Mucosa of rectum (tissue), 2 donors: ENCODE data around the gene RAVER2.

Source experiments
- H3K27ac ChIP-seq, 2 donors: one replicate each; pipeline ENCODE4 v1.7.0; 2013; ENCODE audit warnings: inconsistent platforms in 2 of 2, low read depth in 2 of 2, low read length in 2 of 2
- H3K27me3 ChIP-seq, 2 donors: one replicate each; pipeline ENCODE4 v1.7.0; 2013; ENCODE audit warnings: low read length in 2 of 2; ENCODE audit not compliant: control insufficient read depth in 2 of 2, insufficient read depth in 2 of 2
- H3K36me3 ChIP-seq, 2 donors: one replicate each; pipeline ENCODE4 v1.7.0; 2013; ENCODE audit warnings: low read length in 2 of 2; ENCODE audit not compliant: control insufficient read depth in 2 of 2, insufficient read depth in 2 of 2
- H3K4me1 ChIP-seq, 2 donors: one replicate each; pipeline ENCODE4 v1.7.0; 2013; ENCODE audit warnings: low read length in 2 of 2, mild to moderate bottlenecking in 1 of 2; ENCODE audit not compliant: control insufficient read depth in 2 of 2, insufficient read depth in 2 of 2
- H3K4me3 ChIP-seq, 2 donors: one replicate each; pipeline ENCODE4 v1.7.0; 2013; ENCODE audit warnings: low read length in 2 of 2
- H3K9ac ChIP-seq, 2 donors: one replicate each; pipeline ENCODE4 v1.7.0; 2013; ENCODE audit warnings: low read length in 2 of 2, low read depth in 1 of 2, mild to moderate bottlenecking in 1 of 2
- H3K9me3 ChIP-seq, 2 donors: one replicate each; pipeline ENCODE4 v1.7.0; 2013; ENCODE audit warnings: low read length in 2 of 2; ENCODE audit not compliant: control insufficient read depth in 2 of 2
- donor health status: healthy.
- donor health status: Normal muscosa, but diverticular disease.

RAVER2 gene

DNA sequence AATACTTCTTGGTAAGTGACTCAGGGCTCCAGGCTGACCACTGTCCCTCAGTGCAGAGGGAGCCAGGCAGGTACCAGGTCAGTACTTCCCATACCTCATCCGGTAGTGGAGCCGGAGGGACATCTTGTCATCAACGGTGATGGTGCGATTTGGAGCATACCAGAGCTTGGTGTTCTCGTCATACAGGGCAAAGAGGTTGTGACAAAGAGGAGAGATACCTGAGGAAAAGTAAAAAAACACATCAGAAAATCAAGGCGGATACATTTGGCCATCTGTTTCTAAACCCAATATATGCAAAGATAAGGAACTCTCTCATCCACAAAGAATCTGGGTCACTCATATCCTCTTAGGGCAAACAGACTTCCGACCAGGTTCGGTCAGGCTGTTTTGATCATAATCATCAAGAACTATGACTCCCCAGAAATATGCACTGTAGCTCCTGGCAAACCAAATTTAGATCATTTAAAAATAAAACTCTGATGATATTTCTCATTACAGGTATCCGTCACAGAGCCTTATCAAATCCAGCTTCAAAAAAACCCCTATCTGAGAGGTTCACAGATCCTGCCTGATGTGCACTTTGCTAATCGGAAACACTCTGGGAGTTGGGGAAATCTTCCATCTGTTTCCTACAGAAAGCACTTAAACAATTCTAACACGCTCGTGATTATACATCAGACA lies 134.2 kb downstream of the RAVER2 start:
- Histone ChIP-seq H3K9ac (no peak overlapping the region), H3K9me3 (no peaks in the 10 kb centered on the region), H3K27me3 (no peaks in the 10 kb centered on the region), H3K27ac (no peak overlapping the region), H3K36me3 (peaks cover 46 to 55% of the 10 kb centered on the region in 2 donors), H3K4me3 (no peak overlapping the region), H3K4me1 (no peaks in the 10 kb centered on the region)

DNA sequence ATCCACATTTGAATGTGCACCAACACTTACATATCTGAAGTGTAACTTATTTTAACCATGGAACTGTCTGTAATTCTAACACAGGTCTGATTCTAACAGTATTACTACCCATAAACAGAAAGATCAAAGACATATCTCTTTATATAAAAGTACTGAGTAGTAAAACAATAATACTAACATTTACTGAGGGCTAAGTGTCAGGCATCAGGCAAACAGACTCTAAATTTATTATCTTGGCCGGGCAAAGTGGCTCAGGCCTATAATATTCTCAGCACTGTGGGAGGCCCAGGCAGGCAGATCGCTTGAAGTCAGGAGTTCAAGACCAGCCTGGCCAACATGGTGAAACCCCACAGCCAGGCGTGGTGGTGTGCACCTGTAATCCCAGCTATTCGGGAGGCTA lies 135.6 kb downstream of the RAVER2 start:
- Histone ChIP-seq H3K36me3 (peaks cover 36 to 44% of the 10 kb centered on the region in 2 donors), H3K9me3 (no peaks in the 10 kb centered on the region), H3K4me3 (no peak overlapping the region), H3K4me1 (no peaks in the 10 kb centered on the region), H3K27me3 (no peaks in the 10 kb centered on the region), H3K9ac (no peak overlapping the region), H3K27ac (no peak overlapping the region)

DNA sequence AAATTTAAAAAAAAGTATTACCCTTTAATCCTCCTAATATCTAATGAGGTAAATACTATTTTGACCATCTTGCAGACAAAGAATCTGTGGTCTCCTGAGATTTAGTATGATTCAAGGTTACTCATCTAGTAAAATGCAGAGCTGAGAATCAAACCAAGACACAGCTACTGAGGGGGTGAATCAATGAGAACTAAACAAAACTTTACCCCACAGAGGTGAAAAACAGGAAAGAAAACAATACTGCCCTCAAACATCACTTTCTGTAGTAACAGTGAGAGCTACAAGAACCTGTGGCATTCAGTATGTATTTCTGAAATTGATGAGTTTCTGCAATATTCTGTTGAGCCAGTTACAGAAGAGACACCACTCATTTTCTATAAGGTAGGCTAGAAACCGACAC lies 136.4 kb downstream of the RAVER2 start:
- Histone ChIP-seq H3K27ac (no peak overlapping the region), H3K36me3 (peaks cover 28 to 36% of the 10 kb centered on the region in 2 donors), H3K27me3 (no peaks in the 10 kb centered on the region)

More for the DNA sequence above, 136.4 kb downstream of the RAVER2 start:
- no peak overlapping the region for H3K4me3 ChIP-seq
- H3K4me1 ChIP-seq = no peaks in the 10 kb centered on the region
- H3K9ac ChIP-seq = no peak overlapping the region
- H3K9me3 ChIP-seq = no peaks in the 10 kb centered on the region
